IMR-90 (cell line): ENCODE measurements around the gene CDCP1. TPM values are rescaled to one million over a fixed set of nuclear protein-coding genes. Genes with fewer than 3 reads are reported as not detected.

ENCODE experiments used
- ATAC-seq: fragments of 200-7000 bp; cut with Tn5 transposase; 2 replicates; pipeline ENCODE4 v1.9.1; 2020; ENCODE audit warnings: low read depth, mild to moderate bottlenecking, moderate library complexity
- BruUV-seq: library from RNA; stranded (reverse); fragments of 400-500 nt; replicated peaks from 2 replicates; lab custom pipeline; 2021; lab: Mats Ljungman, UMichigan
- CTCF ChIA-PET: fragments of 300-600 bp; formaldehyde crosslinking; extraction: SDS; loops from one replicate; lab custom pipeline; 2021; ENCODE audit warnings: antibody characterized with exemption; lab: Yijun Ruan, JAX
- POLR2A ChIA-PET: fragments of 300-600 bp; sonication (Branson Sonifier 250); formaldehyde crosslinking; loops from one replicate; lab custom pipeline; 2022; ENCODE audit warnings: antibody characterized with exemption; ENCODE audit not compliant: unreplicated experiment; lab: Charles Lee
- DNase-seq: peaks from one replicate; pipeline ENCODE4 v3.0.0; 2013
- H2AFZ ChIP-seq: replicated peaks from 2 replicates; pipeline ENCODE3; 2013; ENCODE audit warnings: low read length, mild to moderate bottlenecking; ENCODE audit not compliant: poor library complexity
- H2AK5ac ChIP-seq: 2 replicates; pipeline ENCODE4 v1.6.1; 2013; ENCODE audit warnings: low read depth, low read length, inconsistent platforms
- H2AK9ac ChIP-seq: replicated peaks from 2 replicates; pipeline ENCODE3; 2013; ENCODE audit warnings: mild to moderate bottlenecking, low read depth, low read length, moderate library complexity; ENCODE audit not compliant: poor library complexity
- H2BK120ac ChIP-seq: 2 replicates; pipeline ENCODE4 v1.6.1; 2013; ENCODE audit warnings: low read depth, low read length, inconsistent platforms
- H2BK15ac ChIP-seq: 3 replicates; pipeline ENCODE4 v1.6.1; 2013; ENCODE audit warnings: low read depth, low read length, inconsistent platforms
- H2BK20ac ChIP-seq: 2 replicates; pipeline ENCODE4 v1.6.1; 2013; ENCODE audit warnings: low read depth, mild to moderate bottlenecking, inconsistent platforms, low read length, moderate library complexity
- H2BK5ac ChIP-seq: 2 replicates; pipeline ENCODE4 v1.6.1; 2013; ENCODE audit warnings: mild to moderate bottlenecking, low read depth, low read length, inconsistent platforms; ENCODE audit not compliant: poor library complexity, severe bottlenecking
- H3K14ac ChIP-seq: replicated peaks from 2 replicates; pipeline ENCODE4 v1.6.1; 2013; ENCODE audit warnings: low read depth, low read length, inconsistent platforms
- H3K18ac ChIP-seq: 2 replicates; pipeline ENCODE4 v1.6.1; 2013; ENCODE audit warnings: low read depth, low read length, control low read depth
- H3K23ac ChIP-seq: 2 replicates; pipeline ENCODE4 v1.6.1; 2013; ENCODE audit warnings: low read depth, low read length, inconsistent platforms
- H3K27ac ChIP-seq: 2 replicates; pipeline ENCODE4 v1.5.1; 2013; ENCODE audit warnings: mild to moderate bottlenecking, control low read depth, low read length; ENCODE audit not compliant: insufficient read depth
- H3K27me3 ChIP-seq: 2 replicates; pipeline ENCODE4 v1.6.1; 2013; ENCODE audit warnings: low read length; ENCODE audit not compliant: control insufficient read depth, insufficient read depth
- H3K36me3 ChIP-seq: 2 replicates; pipeline ENCODE4 v1.6.1; 2013; ENCODE audit warnings: low read length, mixed read lengths; ENCODE audit not compliant: control insufficient read depth, insufficient read depth
- H3K4ac ChIP-seq: 2 replicates; pipeline ENCODE4 v1.6.1; 2013; ENCODE audit warnings: low read depth, low read length, inconsistent platforms
- H3K4me1 ChIP-seq: 2 replicates; pipeline ENCODE4 v1.6.1; 2013; ENCODE audit warnings: low read length, mixed read lengths; ENCODE audit not compliant: control insufficient read depth, insufficient read depth
- H3K4me2 ChIP-seq: 2 replicates; pipeline ENCODE4 v1.6.1; 2013; ENCODE audit warnings: low read depth, mild to moderate bottlenecking, control low read depth, low read length, moderate library complexity
- H3K4me3 ChIP-seq: 2 replicates; pipeline ENCODE4 v1.5.1; 2013; ENCODE audit warnings: low read depth, mild to moderate bottlenecking, control low read depth, low read length, moderate library complexity; ENCODE audit not compliant: insufficient read depth
- H3K56ac ChIP-seq: 2 replicates; pipeline ENCODE4 v1.6.1; 2013; ENCODE audit warnings: low read length, inconsistent platforms; ENCODE audit not compliant: insufficient read depth; ENCODE audit errors: extremely low read depth
- H3K79me1 ChIP-seq, 2 experiments: 2 replicates each; pipeline ENCODE4 v1.6.1; 2013; ENCODE audit warnings: low read length in 2 of 2, inconsistent platforms in 1 of 2, low read depth in 1 of 2
- H3K9ac ChIP-seq: 2 replicates; pipeline ENCODE4 v1.6.1; 2013; ENCODE audit warnings: low read depth, low read length, control low read depth
- H3K9me1 ChIP-seq: 2 replicates; pipeline ENCODE4 v1.6.1; 2013; ENCODE audit warnings: low read length, inconsistent platforms; ENCODE audit not compliant: insufficient read depth
- H3K9me3 ChIP-seq: 2 replicates; pipeline ENCODE4 v1.6.1; 2013; ENCODE audit warnings: low read length; ENCODE audit not compliant: control insufficient read depth, insufficient read depth
- H4K20me1 ChIP-seq: 2 replicates; pipeline ENCODE4 v1.6.1; 2013; ENCODE audit warnings: low read length, inconsistent platforms; ENCODE audit not compliant: insufficient read depth
- H4K5ac ChIP-seq: 2 replicates; pipeline ENCODE4 v1.6.1; 2013; ENCODE audit warnings: mild to moderate bottlenecking, low read depth, low read length, control low read depth
- H4K8ac ChIP-seq, 2 experiments: 2 replicates each; pipeline ENCODE4 v1.6.1; 2013; ENCODE audit warnings: low read depth in 2 of 2, low read length in 2 of 2, control low read depth in 1 of 2, inconsistent platforms in 1 of 2
- H4K91ac ChIP-seq: 2 replicates; pipeline ENCODE4 v1.6.1; 2013; ENCODE audit warnings: low read depth, low read length, inconsistent platforms; ENCODE audit not compliant: insufficient read depth
- BHLHE40 ChIP-seq: fragments of 150-350 bp; IDR thresholded peaks from 2 replicates; pipeline ENCODE4 v1.6.1; 2016; ENCODE audit warnings: mild to moderate bottlenecking, low read depth, low read length
- CEBPB ChIP-seq: IDR thresholded peaks from 2 replicates; pipeline ENCODE4 v1.6.1; 2012; ENCODE audit warnings: low read depth, low read length, improper control_type of control experiment
- CHD1 ChIP-seq: IDR thresholded peaks from 2 replicates; pipeline ENCODE4 v1.6.1; 2012; ENCODE audit warnings: low read depth, low read length, improper control_type of control experiment
- CTCF ChIP-seq: conservative IDR thresholded peaks from 2 replicates; pipeline ENCODE4 v1.5.1; 2012; ENCODE audit warnings: mild to moderate bottlenecking, low read depth, low read length, improper control_type of control experiment
- ELK1 ChIP-seq: fragments of 150-350 bp; IDR thresholded peaks from 2 replicates; pipeline ENCODE4 v1.6.1; 2016; ENCODE audit warnings: low read depth, mild to moderate bottlenecking, low read length, moderate library complexity, borderline replicate concordance
- FOS ChIP-seq: fragments of 150-350 bp; IDR thresholded peaks from 2 replicates; pipeline ENCODE4 v1.6.1; 2016; ENCODE audit warnings: low read depth, low read length
- MAFK ChIP-seq: IDR thresholded peaks from 2 replicates; pipeline ENCODE4 v1.6.1; 2012; ENCODE audit warnings: low read depth, low read length, improper control_type of control experiment
- MAZ ChIP-seq: IDR thresholded peaks from 2 replicates; pipeline ENCODE4 v1.6.1; 2012; ENCODE audit warnings: low read depth, mild to moderate bottlenecking, low read length, improper control_type of control experiment, moderate library complexity, borderline replicate concordance
- MXI1 ChIP-seq: IDR thresholded peaks from 2 replicates; pipeline ENCODE4 v1.6.1; 2012; ENCODE audit warnings: low read depth, mild to moderate bottlenecking, low read length, moderate library complexity, borderline replicate concordance
- NFE2L2 ChIP-seq: fragments of 150-350 bp; IDR thresholded peaks from 2 replicates; pipeline ENCODE4 v1.6.1; 2016; ENCODE audit warnings: low read depth, mild to moderate bottlenecking, low read length
- POLR2A ChIP-seq: IDR thresholded peaks from 2 replicates; pipeline ENCODE4 v1.6.1; 2012; ENCODE audit warnings: mild to moderate bottlenecking, low read depth, low read length
- RCOR1 ChIP-seq: IDR thresholded peaks from 2 replicates; pipeline ENCODE4 v1.6.1; 2012; ENCODE audit warnings: mild to moderate bottlenecking, low read length, improper control_type of control experiment; ENCODE audit not compliant: insufficient replicate concordance
- RFX5 ChIP-seq: IDR thresholded peaks from 2 replicates; pipeline ENCODE4 v1.8.0; 2012; ENCODE audit warnings: low read depth, mild to moderate bottlenecking, low read length, moderate library complexity
- SMC3 ChIP-seq: fragments of 150-350 bp; IDR thresholded peaks from 2 replicates; pipeline ENCODE4 v1.6.1; 2016; ENCODE audit warnings: low read depth, mild to moderate bottlenecking, antibody characterized with exemption, low read length, moderate library complexity
- WGBS, 2 experiments: methylation state at CpG; one replicate each; pipeline versions ENCODE4 v1.1.5 to v1.1.7; 2013; ENCODE audit warnings: missing lambda C conversion rate in 2 of 2; ENCODE audit not compliant: insufficient read length in 1 of 2; ENCODE audit errors: extremely low coverage in 2 of 2; 5-methylcytosine and 5-hydroxymethylcytosine counted together
- dilution Hi-C: fragments of 300-500 bp; cut with HindIII; formaldehyde crosslinking; loops from one replicate; pipeline ENCODE4 v1.14.3; 2018; ENCODE audit warnings: low sequenced_read_pairs; ENCODE audit not compliant: unreplicated experiment
- in situ Hi-C: fragments of 300-500 bp; cut with MboI; formaldehyde crosslinking; loops from 3 replicates; pipeline ENCODE4 v1.14.3; 2019; ENCODE audit warnings: low sequenced_read_pairs, inconsistent platforms, mixed read lengths
- intact Hi-C: fragments of 100-400 bp; cut with micrococcal nuclease; formaldehyde crosslinking; loops from 2 replicates; pipeline ENCODE4 v1.10.0; 2022
- polyA plus RNA-seq, 3 experiments: library from polyadenylated mRNA; depleted of rRNA; stranded (reverse); fragments of >200 nt; gene quantifications; 2 replicates each; pipeline ENCODE4 v1.2.3, GENCODE V29; 2012; ENCODE audit warnings: low replicate concordance in 1 of 3
- total RNA-seq: library from RNA; depleted of rRNA; stranded (reverse); fragments of >200 nt; gene quantifications from 2 replicates; pipeline ENCODE4 v1.2.3, GENCODE V29; 2012

CDCP1 gene
- total and polyA plus RNA-seq, 2 of the 4 experiments (the other 2 are of a cell fraction), result 2.5 to 3.8 TPM

- Histone ChIP-seq H3K4ac (peak overlapping the region; percentile 59), H4K5ac (peak overlapping the region; percentile 94), H3K18ac (peak overlapping the region; percentile 91; the same call in 1 of the 2 replicates), H3K27me3 (peaks cover 9% of the 10 kb centered on the region; the same call in 1 of the 2 replicates), H2BK120ac (peak overlapping the region; percentile 54), H4K8ac (peak overlapping the region; percentile 33 to 62), H3K4me1 (peaks cover 16% of the 10 kb centered on the region), H3K56ac (no peak overlapping the region), H3K36me3 (no peaks in the 10 kb centered on the region), H2AK5ac (peak overlapping the region; percentile 67), H3K14ac (peak overlapping the region; percentile 64), H2AFZ (no peak overlapping the region), H3K27ac (0 out of 2 replicates have a peak overlapping the region, but pooled peaks have one; percentile 13), H3K9me1 (peaks cover 17% of the 10 kb centered on the region), H3K79me1 (peaks cover 18 to 28% of the 10 kb centered on the region in 2 experiments; a peak in 3 of 4 replicates), H2BK15ac (peak overlapping the region; percentile 80; the same call in 2 of the 3 replicates), H2AK9ac (no peak overlapping the region), H4K20me1 (no peaks in the 10 kb centered on the region), H3K4me2 (peak overlapping the region; percentile 67), H3K9me3 (no peaks in the 10 kb centered on the region), H3K23ac (peak overlapping the region; percentile 61; the same call in 1 of the 2 replicates), H3K4me3 (no peak overlapping the region), H4K91ac (peak overlapping the region; percentile 44; the same call in 1 of the 2 replicates), H2BK20ac (peak overlapping the region; percentile 54; the same call in 1 of the 2 replicates), H3K9ac (no peak overlapping the region), H2BK5ac (peak overlapping the region; percentile 39)
- DNase-seq (no peak), ATAC-seq (no peak)
- ChIA-PET POLR2A (no interaction called here), CTCF (no interaction called here)
- dilution Hi-C loops, result no loop called here
- 80% methylated on average over 1 of the region's 6 CpGs; no CpG with 5 or more reads in 1 of the 2 experiments for WGBS, 2 experiments
- intact Hi-C loops, result no loop called here
- in situ Hi-C loops, result no loop called here
- BruUV-seq, result no TSS peak
- TF ChIP-seq BHLHE40 (no peak), MAZ (no peak), CHD1 (no peak), FOS (no peak), POLR2A (no peak), ELK1 (no peak), MXI1 (no peak), MAFK (no peak), RCOR1 (no peak), NFE2L2 (no peak), CEBPB (no peak), SMC3 (no peak), CTCF (no peak), RFX5 (no peak)
Measured at GRCh38 chr3:45143673-45144671, 2.2 kb downstream of the CDCP1 start.
